Neural progenitor cell (in vitro differentiated cells): ENCODE results near the gene SDC4.

Source experiments
- CTCF ChIP-seq: fragments of 200-600 bp; sonication (generic); IDR thresholded peaks from 2 replicates; pipeline ENCODE4 v1.5.1; 2017; ENCODE audit warnings: antibody characterized with exemption, mild to moderate bottlenecking
- EZH2 ChIP-seq: fragments of 200-600 bp; sonication (generic); IDR thresholded peaks from 2 replicates; pipeline ENCODE4 v1.6.1; 2017; ENCODE audit warnings: antibody characterized with exemption, mild to moderate bottlenecking, moderate library complexity
- EZH2phosphoT487 ChIP-seq: fragments of 200-600 bp; sonication (generic); IDR thresholded peaks from 2 replicates; pipeline ENCODE4 v1.6.1; 2017; ENCODE audit warnings: antibody characterized with exemption

- TF ChIP-seq CTCF (no peak), EZH2 (no peak), EZH2phosphoT487 (no peak)
Observed at GRCh38 chr20:45283551-45284057, 64.6 kb downstream of the SDC4 start.
